GM10266 (cell line): ENCODE measurements around the gene DHTKD1.

Source experiments
- DNase-seq: peaks from one replicate; pipeline ENCODE4 v3.0.0; 2012; ENCODE audit errors: extremely low spot score
- TF ChIP-seq, protein P1 (sequence below): IDR thresholded peaks from 2 replicates; pipeline ENCODE4 v1.5.1; 2012; ENCODE audit warnings: mild to moderate bottlenecking, low read depth; ENCODE audit not compliant: control insufficient read depth, insufficient read depth; ENCODE audit errors: missing control alignments

Gene DHTKD1

DNA sequence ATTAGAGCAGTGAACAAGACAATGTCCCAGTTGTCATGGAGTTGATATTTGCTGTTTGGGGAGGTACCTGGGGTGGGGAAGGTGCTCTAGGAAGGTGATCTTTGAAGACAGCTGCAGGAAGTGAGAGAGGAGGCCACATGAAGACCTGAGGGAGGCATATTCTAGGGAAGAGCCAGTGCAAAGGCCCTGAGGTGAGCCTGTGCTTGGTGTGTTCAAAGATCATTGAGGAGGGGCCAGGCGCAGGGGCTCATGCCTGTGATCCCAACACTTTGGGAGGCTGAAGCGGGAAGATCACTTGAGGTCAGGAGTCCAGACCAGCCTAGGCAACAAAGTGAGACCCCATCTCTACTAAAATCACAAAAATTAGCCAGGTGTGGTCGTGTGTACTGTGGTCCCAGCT, 75.8 kb downstream of the DHTKD1 start:
- no peak for DNase-seq
- TF ChIP-seq, protein P1, sequence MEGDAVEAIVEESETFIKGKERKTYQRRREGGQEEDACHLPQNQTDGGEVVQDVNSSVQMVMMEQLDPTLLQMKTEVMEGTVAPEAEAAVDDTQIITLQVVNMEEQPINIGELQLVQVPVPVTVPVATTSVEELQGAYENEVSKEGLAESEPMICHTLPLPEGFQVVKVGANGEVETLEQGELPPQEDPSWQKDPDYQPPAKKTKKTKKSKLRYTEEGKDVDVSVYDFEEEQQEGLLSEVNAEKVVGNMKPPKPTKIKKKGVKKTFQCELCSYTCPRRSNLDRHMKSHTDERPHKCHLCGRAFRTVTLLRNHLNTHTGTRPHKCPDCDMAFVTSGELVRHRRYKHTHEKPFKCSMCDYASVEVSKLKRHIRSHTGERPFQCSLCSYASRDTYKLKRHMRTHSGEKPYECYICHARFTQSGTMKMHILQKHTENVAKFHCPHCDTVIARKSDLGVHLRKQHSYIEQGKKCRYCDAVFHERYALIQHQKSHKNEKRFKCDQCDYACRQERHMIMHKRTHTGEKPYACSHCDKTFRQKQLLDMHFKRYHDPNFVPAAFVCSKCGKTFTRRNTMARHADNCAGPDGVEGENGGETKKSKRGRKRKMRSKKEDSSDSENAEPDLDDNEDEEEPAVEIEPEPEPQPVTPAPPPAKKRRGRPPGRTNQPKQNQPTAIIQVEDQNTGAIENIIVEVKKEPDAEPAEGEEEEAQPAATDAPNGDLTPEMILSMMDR = no peak

DNA sequence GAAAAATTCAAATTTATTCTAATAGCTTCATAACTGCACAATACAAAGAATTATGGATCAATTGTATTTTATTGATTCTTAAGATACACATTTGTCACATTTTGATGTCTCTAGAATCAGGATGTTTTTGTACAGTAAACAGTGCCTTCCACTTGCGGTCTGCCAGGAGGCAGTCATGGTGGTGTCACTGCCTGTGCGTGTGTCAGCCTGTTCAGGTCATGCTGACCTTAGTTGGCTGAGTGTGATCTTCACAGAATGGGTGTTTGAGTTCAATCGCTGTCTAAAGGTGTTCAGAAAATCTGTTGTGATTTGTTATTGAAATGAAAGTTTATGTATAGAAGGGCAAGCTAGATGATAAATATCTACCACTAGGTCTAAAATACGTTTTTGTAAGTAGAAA, 81.4 kb downstream of the DHTKD1 start:
- DNase-seq = no peak
- TF ChIP-seq, protein P1 = no peak

DNA sequence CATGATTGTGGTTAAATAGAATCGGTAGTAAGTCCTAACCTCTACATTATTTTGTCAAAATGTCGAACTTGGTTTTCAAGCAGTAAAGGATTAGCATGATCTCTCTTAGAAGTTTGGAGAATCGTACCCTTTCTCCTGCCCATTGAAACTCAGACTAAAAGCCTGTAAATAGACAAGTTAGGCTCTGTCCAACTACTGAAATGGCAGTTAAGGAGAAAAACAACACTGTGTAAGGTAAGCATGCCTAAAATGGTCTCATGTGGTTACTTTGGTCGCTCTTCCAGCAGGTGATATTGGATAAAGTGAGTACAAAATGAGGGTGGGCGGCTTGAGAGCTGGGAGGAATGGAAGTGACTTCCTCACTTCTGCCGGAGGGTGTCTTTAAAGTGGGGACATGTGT, 85.8 kb downstream of the DHTKD1 start:
- TF ChIP-seq, protein P1 = no peak
- no peak for DNase-seq

DNA sequence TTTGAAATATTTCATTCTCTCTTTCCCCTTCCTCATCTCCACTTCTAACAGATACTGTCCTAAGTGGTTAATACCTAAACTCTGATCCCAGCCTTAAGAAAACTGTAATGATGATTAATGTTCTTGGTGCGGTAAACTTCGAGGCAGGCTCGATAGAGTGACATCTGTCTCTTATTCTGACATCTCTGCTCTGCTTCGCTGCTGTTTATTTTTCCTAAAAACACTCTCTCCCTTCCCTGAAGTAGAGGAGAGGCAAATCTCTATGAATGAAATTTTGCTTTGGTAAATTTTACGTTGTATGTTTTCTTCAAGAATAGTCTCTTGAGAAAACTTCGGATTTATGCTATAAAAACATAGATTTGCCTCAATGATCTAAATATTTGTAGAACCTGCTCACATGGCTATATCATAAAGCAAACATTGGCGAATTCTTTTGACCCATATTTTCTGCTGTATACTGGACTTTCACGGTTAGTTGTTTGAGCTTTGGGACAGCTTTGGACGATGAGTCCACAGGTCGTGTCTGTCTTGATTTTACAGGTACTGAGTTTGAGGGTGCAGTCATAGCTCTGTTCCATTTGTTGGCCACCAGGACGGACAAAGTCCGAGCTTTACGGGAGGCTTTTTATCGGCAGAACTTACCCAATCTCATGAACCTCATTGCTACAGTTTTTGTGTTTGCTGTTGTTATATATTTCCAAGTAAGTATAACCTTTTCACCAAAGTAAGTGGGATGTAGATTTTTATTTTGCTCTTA, 87.8 kb downstream of the DHTKD1 start:
- no peak for DNase-seq
- TF ChIP-seq, protein P1 = no peak

DNA sequence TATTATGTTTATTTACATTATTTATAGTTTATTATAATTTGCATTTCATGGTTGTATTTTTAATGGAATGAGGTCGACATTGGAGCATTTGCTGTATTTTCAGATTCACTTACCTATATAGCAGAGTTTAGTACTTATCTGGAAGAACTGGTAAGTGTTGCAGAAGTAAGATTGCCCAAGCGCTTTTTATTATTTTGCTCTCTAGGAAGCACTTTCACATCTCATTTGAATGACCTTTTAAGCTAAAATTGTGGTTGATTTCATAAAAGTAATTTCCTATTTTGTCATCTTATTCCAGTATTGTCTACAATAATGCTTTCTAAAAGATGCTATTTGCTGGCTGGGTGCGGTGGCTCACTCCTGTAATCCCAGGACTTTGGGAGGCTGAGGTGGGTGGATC, 89.4 kb downstream of the DHTKD1 start:
- no peak for DNase-seq

DNA sequence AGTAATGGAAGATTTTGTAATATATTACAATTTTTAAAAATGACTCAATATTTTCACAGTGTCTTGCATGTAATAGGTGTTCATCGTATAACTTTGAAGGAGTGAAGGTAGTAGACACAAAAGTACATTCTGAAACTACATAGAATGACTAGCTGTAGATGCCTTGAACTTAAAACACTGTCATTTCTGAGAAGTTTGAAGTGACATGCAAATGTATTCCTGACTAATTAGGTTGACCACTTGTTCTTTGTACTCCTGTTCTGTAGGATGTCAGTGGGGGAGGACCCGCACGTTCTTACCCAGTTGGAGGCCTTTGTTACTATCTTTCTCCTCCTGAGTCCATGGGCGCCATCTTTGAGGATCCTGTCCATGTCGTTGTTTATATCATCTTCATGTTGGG, 91.9 kb downstream of the DHTKD1 start:
- DNase-seq = no peak
- TF ChIP-seq, protein P1 = no peak

More for the DNA sequence above, 89.4 kb downstream of the DHTKD1 start:
- TF ChIP-seq, protein P1 = no peak

DNA sequence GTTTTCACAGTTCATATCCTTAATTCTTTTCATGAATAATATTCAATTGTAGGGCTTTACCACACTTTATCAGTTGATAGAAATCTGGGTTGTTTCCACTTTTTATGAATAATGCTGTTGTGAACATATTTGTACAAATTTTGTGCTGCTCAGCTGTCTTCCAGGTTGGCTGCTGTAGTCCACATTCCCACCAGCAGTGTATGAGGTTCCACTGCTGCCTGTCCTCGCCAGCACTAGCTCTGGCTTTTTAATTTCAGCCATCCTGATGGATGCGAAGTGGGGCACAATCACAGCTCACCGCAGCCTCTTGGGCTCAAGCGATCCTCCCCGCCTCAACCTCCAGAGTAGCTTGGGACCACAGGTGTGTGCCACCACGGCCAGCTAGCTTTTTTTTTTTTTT, 94.2 kb downstream of the DHTKD1 start:
- TF ChIP-seq, protein P1 = no peak
- DNase-seq = no peak
